CD4-positive, CD25-positive, alpha-beta regulatory T cell (primary cell): Measurements from ENCODE around the gene FRMD3. TPM values are rescaled to one million over a fixed set of nuclear protein-coding genes. Genes with fewer than 3 reads are reported as not detected.

Source experiments
- ATAC-seq, 2 donors: fragments of 150-1000 bp; cut with Tn5 transposase; one replicate each; pipeline ENCODE4 v1.10.0; 2021; ENCODE audit warnings: low read depth in 2 of 2, moderate number of reproducible peaks in 2 of 2, moderate library complexity in 1 of 2
- DNase-seq, 3 donors: peaks; one replicate each; pipeline versions ENCODE4 v3.0.0 to v3.0.0-alpha.2; 2012 to 2022; ENCODE audit warnings: mixed read lengths in 1 of 3
- H3K27ac ChIP-seq: one replicate; pipeline ENCODE4 v1.7.0; 2013; ENCODE audit warnings: mild to moderate bottlenecking, low read length; ENCODE audit not compliant: insufficient read depth, poor library complexity, severe bottlenecking
- H3K27me3 ChIP-seq: one replicate; pipeline ENCODE4 v1.7.0; 2013; ENCODE audit warnings: low read length; ENCODE audit not compliant: control insufficient read depth, insufficient read depth
- H3K36me3 ChIP-seq: one replicate; pipeline ENCODE4 v1.7.0; 2013; ENCODE audit warnings: mild to moderate bottlenecking, low read length, moderate library complexity; ENCODE audit not compliant: control insufficient read depth, insufficient read depth
- H3K4me1 ChIP-seq: 2 replicates; pipeline ENCODE4 v1.7.0; 2013; ENCODE audit warnings: mild to moderate bottlenecking, low read length; ENCODE audit not compliant: insufficient read depth, control insufficient read depth, poor library complexity, severe bottlenecking
- H3K4me3 ChIP-seq: one replicate; pipeline ENCODE4 v1.7.0; 2013; ENCODE audit warnings: low read depth, mild to moderate bottlenecking, low read length, moderate library complexity
- H3K9me3 ChIP-seq, 2 experiments: 1 replicate in 1 of 2; 2 replicates in 1 of 2; pipeline ENCODE4 v1.7.0; 2013; ENCODE audit warnings: low read length in 2 of 2, mild to moderate bottlenecking in 1 of 2, moderate library complexity in 1 of 2; ENCODE audit not compliant: control insufficient read depth in 2 of 2
- H3K27ac Mint-ChIP-seq, 3 donors: one replicate each; pipeline ENCODE4 v1.8.0; 2020 to 2022; ENCODE audit warnings: mild to moderate bottlenecking in 3 of 3, mixed read lengths in 3 of 3, moderate library complexity in 2 of 3
- H3K27me3 Mint-ChIP-seq: one replicate; pipeline ENCODE4 v1.8.0; 2022; ENCODE audit warnings: mild to moderate bottlenecking, mixed read lengths
- H3K36me3 Mint-ChIP-seq: one replicate; pipeline ENCODE4 v1.8.0; 2020; ENCODE audit warnings: mixed read lengths
- H3K4me1 Mint-ChIP-seq, 4 donors: one replicate each; pipeline ENCODE4 v1.8.0; 2020 to 2022; ENCODE audit warnings: mixed read lengths in 4 of 4, mild to moderate bottlenecking in 1 of 4
- H3K4me3 Mint-ChIP-seq, 4 donors: one replicate each; pipeline ENCODE4 v1.8.0; 2020 to 2022; ENCODE audit warnings: mild to moderate bottlenecking in 4 of 4, mixed read lengths in 4 of 4, moderate library complexity in 3 of 4
- H3K9me3 Mint-ChIP-seq, 7 donors: one replicate each; pipeline ENCODE4 v1.8.0; 2020 to 2022; ENCODE audit warnings: mixed read lengths in 7 of 7, mild to moderate bottlenecking in 3 of 7, moderate library complexity in 2 of 7
- polyA plus RNA-seq, 4 donors: library from polyadenylated mRNA; unstranded; fragments of 300-500 nt; fragmentation: Illumina TruSeq; gene quantifications; one replicate each; pipeline ENCODE4 v1.2.3, GENCODE V29; 2021
- total RNA-seq: library from RNA; stranded (reverse); gene quantifications from one replicate; pipeline ENCODE4 v1.2.3, GENCODE V29; 2022

FRMD3 gene
- total and polyA plus RNA-seq, 5 donors from 2014 or later, result 0.25 to 2.8 TPM; not detected in 3

DNA sequence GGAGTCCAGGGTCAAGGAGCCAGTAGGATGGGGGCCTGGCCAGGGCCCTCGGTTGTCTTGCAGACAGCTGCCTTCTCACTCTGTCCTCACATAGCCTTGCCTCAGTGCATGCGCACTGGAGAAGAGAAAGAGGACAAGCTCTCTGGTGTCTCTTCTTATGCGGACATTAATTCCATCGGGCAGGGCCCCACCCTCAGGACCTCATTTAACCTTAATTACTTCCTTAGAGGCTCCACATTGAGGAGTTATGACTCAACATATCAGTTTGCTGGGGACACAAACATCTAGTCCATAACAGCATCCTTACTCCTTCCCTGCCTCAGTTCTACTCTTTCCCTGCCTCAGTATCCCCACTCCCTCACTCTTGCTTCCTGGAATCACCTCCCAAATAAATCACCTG lies 78.4 kb downstream of the FRMD3 start:
- H3K4me1 ChIP-seq, result no peaks in the 10 kb centered on the region
- Mint-ChIP-seq H3K4me3 (no peak overlapping the region), H3K36me3 (peaks cover 4% of the 10 kb centered on the region), H3K27me3 (no peaks in the 10 kb centered on the region), H3K27ac (no peak overlapping the region), H3K9me3 (peaks cover 0 to 7% (median 2%) of the 10 kb centered on the region in 7 donors), H3K4me1 (no peaks in the 10 kb centered on the region)
- H3K4me3 ChIP-seq, result no peak overlapping the region
- H3K9me3 ChIP-seq, result no peaks in the 10 kb centered on the region
- no peak for ATAC-seq
- no peak overlapping the region for H3K27ac ChIP-seq
- DNase-seq, result no peak
- H3K36me3 ChIP-seq, result no peaks in the 10 kb centered on the region
- no peaks in the 10 kb centered on the region for H3K27me3 ChIP-seq

DNA sequence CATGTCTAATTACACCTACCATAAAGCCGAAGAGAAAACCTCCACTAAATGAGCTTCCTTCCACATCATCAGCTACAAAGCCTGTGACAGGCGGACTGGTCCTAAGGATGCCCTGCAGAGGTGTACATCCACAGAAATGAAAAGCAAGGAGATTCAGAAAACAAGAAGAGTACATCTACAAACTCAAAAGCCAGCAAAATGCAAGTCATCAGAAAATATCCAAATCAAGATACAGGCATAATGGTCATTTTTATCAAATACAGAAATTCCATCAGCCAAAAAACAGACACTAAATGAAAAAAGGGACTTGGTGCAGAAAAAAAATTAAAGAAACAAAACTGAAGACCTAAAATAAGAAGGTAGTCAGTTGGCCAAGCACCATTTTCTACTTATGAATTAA lies 79.7 kb downstream of the FRMD3 start:
- no peaks in the 10 kb centered on the region for H3K27me3 ChIP-seq
- peaks cover 0 to 7% (median 2%) of the 10 kb centered on the region in 7 donors for H3K9me3 Mint-ChIP-seq
- peaks cover 4% of the 10 kb centered on the region for H3K36me3 Mint-ChIP-seq
- no peaks in the 10 kb centered on the region for H3K27me3 Mint-ChIP-seq
- no peaks in the 10 kb centered on the region for H3K4me1 Mint-ChIP-seq
- no peak for ATAC-seq
- H3K4me1 ChIP-seq, result no peaks in the 10 kb centered on the region
- no peak overlapping the region for H3K4me3 Mint-ChIP-seq
- no peaks in the 10 kb centered on the region for H3K9me3 ChIP-seq
- no peaks in the 10 kb centered on the region for H3K36me3 ChIP-seq
- H3K4me3 ChIP-seq, result no peak overlapping the region
- no peak overlapping the region for H3K27ac Mint-ChIP-seq
- no peak overlapping the region for H3K27ac ChIP-seq
- DNase-seq, result no peak

DNA sequence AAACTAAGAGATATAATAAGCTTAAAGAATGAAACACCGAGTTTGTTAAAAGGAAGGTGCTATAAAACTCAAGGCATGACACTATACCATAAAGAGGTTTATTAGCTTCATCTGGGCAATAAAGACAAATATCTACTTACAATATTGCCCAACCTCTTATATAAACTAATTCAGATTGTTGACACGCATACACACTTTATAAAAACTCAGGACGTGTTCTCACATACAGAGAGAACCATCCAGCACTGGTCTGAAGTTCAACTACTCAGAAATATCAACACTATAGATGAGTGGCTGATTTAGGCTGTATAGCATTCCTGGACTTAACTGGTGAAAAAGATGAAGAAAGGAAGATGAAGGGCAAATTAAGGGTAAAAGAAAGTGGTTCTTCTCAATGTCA lies 81.2 kb downstream of the FRMD3 start:
- H3K9me3 ChIP-seq, result no peaks in the 10 kb centered on the region
- Mint-ChIP-seq H3K4me3 (no peak overlapping the region), H3K27me3 (no peaks in the 10 kb centered on the region), H3K36me3 (peaks cover 4% of the 10 kb centered on the region), H3K27ac (no peak overlapping the region), H3K4me1 (no peaks in the 10 kb centered on the region), H3K9me3 (peaks cover 0 to 7% (median 2%) of the 10 kb centered on the region in 7 donors)
- ATAC-seq (no peak), DNase-seq (no peak)
- H3K36me3 ChIP-seq, result no peaks in the 10 kb centered on the region
- H3K27me3 ChIP-seq, result no peaks in the 10 kb centered on the region
- H3K4me1 ChIP-seq, result no peaks in the 10 kb centered on the region
- no peak overlapping the region for H3K4me3 ChIP-seq
- H3K27ac ChIP-seq, result no peak overlapping the region

- Histone ChIP-seq H3K4me3 (no peak overlapping the region), H3K27ac (no peak overlapping the region), H3K4me1 (no peaks in the 10 kb centered on the region), H3K27me3 (no peaks in the 10 kb centered on the region), H3K9me3 (no peaks in the 10 kb centered on the region), H3K36me3 (no peaks in the 10 kb centered on the region)
- Mint-ChIP-seq H3K27me3 (no peaks in the 10 kb centered on the region), H3K4me1 (no peaks in the 10 kb centered on the region), H3K27ac (no peak overlapping the region), H3K9me3 (peaks cover 0 to 7% (median 2%) of the 10 kb centered on the region in 7 donors), H3K4me3 (no peak overlapping the region), H3K36me3 (peaks cover 4% of the 10 kb centered on the region)
- ATAC-seq, result no peak
- no peak for DNase-seq
These were observed 82.0 kb downstream of the FRMD3 start for GRCh38 chr9:83456226-83456625.

DNA sequence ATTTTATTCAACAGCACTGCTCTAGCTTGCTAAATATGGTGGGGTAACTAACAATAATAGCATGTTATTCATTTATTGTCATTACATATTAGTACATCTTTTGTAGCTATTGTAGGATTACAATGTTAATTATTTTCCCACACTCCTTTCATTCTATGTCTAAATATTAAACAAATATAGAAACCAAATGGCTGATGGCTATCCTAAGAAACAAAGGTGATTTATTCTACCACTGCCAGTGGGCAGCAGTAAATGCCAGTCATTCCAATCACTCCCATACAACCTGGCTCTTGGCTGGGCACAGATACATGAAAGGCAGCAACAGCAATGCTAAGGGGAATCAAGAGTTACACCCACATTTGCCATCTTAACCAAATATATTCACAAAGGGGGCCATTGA lies 84.1 kb downstream of the FRMD3 start:
- no peaks in the 10 kb centered on the region for H3K27me3 Mint-ChIP-seq
- no peak overlapping the region for H3K27ac Mint-ChIP-seq
- peaks cover 4% of the 10 kb centered on the region for H3K36me3 Mint-ChIP-seq
- no peaks in the 10 kb centered on the region for H3K9me3 ChIP-seq
- DNase-seq (no peak), ATAC-seq (no peak)
- H3K27ac ChIP-seq, result no peak overlapping the region
- no peak overlapping the region for H3K4me3 Mint-ChIP-seq
- H3K4me1 Mint-ChIP-seq, result no peaks in the 10 kb centered on the region
- no peaks in the 10 kb centered on the region for H3K9me3 Mint-ChIP-seq
- H3K36me3 ChIP-seq, result no peaks in the 10 kb centered on the region
- H3K4me1 ChIP-seq, result no peaks in the 10 kb centered on the region
- H3K4me3 ChIP-seq, result no peak overlapping the region
- no peaks in the 10 kb centered on the region for H3K27me3 ChIP-seq

DNA sequence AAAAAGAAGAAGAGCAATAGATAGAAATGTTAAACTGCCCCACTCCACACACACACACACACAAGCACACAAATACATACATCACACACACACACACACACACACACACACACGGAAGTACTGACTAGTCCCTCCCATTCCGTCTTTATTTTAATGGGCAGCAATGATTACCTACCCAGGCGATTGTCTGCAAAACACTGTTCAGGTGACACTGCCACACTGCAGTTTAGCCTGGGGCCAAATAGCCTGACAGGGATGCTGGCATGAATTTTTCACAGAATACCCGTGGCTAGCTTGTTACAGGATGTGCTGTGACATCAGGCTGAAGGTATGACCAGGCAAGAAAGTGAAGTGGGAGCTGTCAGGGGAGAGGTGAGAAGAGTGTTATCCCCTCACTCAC lies 86.9 kb downstream of the FRMD3 start:
- no peak overlapping the region for H3K27ac Mint-ChIP-seq
- Histone ChIP-seq H3K9me3 (no peaks in the 10 kb centered on the region), H3K4me1 (no peaks in the 10 kb centered on the region), H3K36me3 (no peaks in the 10 kb centered on the region), H3K27me3 (no peaks in the 10 kb centered on the region), H3K4me3 (no peak overlapping the region), H3K27ac (no peak overlapping the region)
- no peak for ATAC-seq
- no peaks in the 10 kb centered on the region for H3K4me1 Mint-ChIP-seq
- peaks cover 4% of the 10 kb centered on the region for H3K36me3 Mint-ChIP-seq
- no peak overlapping the region for H3K4me3 Mint-ChIP-seq
- no peaks in the 10 kb centered on the region for H3K27me3 Mint-ChIP-seq
- no peak for DNase-seq
- H3K9me3 Mint-ChIP-seq, result peaks cover 0 to 3% (median 0%) of the 10 kb centered on the region in 7 donors

DNA sequence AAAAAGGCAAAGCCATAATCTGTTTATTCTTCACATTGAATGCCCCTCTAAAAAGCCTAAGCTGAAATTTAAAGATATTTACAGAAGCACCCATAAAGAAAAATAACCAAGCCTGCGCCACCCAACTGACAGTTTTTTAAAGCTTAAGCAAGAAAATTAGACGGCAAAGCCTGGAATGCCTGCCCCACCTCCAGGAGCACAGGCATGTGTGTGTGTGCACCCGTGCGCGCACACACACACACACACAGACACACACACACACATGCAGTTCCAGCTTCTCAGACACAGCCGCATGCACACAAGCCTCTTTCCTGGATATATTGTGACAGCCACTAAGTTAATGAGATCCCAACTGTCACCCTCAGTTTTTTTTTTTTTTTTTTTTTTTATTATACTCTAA lies 88.2 kb downstream of the FRMD3 start:
- H3K36me3 Mint-ChIP-seq, result no peaks in the 10 kb centered on the region
- H3K4me1 Mint-ChIP-seq, result no peaks in the 10 kb centered on the region
- Histone ChIP-seq H3K27me3 (no peaks in the 10 kb centered on the region), H3K9me3 (no peaks in the 10 kb centered on the region), H3K36me3 (no peaks in the 10 kb centered on the region), H3K27ac (no peak overlapping the region), H3K4me3 (no peak overlapping the region), H3K4me1 (no peaks in the 10 kb centered on the region)
- DNase-seq (no peak), ATAC-seq (no peak)
- H3K27me3 Mint-ChIP-seq, result no peaks in the 10 kb centered on the region
- H3K27ac Mint-ChIP-seq, result no peak overlapping the region
- peaks cover 0 to 3% (median 0%) of the 10 kb centered on the region in 7 donors for H3K9me3 Mint-ChIP-seq
- no peak overlapping the region for H3K4me3 Mint-ChIP-seq

DNA sequence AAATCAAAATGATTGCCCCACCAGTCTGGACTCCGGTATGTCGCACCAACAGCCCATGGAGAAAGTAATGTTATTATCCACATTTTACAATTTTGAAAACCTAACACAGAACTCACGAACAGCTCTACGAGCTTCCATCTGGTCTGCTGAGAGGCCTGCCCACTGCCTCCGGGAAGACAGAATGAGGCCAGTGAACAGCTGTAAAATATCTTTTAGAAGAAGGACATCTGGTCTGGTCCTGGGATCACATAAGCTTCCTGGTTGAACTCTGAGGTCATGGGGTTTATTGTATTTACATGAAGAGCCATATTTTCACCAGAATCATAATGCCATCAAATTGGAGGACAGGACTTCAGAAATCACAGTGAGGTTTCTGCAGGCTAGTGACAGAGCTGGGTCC lies 89.0 kb downstream of the FRMD3 start:
- ATAC-seq (no peak), DNase-seq (no peak)
- Mint-ChIP-seq H3K27me3 (no peaks in the 10 kb centered on the region), H3K4me1 (no peaks in the 10 kb centered on the region), H3K36me3 (no peaks in the 10 kb centered on the region), H3K9me3 (peaks cover 0 to 3% (median 0%) of the 10 kb centered on the region in 7 donors), H3K4me3 (no peak overlapping the region), H3K27ac (no peak overlapping the region)
- H3K4me3 ChIP-seq, result no peak overlapping the region
- no peaks in the 10 kb centered on the region for H3K27me3 ChIP-seq
- no peak overlapping the region for H3K27ac ChIP-seq
- no peaks in the 10 kb centered on the region for H3K9me3 ChIP-seq
- H3K36me3 ChIP-seq, result no peaks in the 10 kb centered on the region
- no peaks in the 10 kb centered on the region for H3K4me1 ChIP-seq
